CD14-positive monocyte (primary cell): ENCODE results near the gene TNFRSF25. TPM values are rescaled to one million over a fixed set of nuclear protein-coding genes. Genes with fewer than 3 reads are reported as not detected.

Experiments
- DNase-seq, 3 donors: peaks; one replicate each; pipeline ENCODE4 v3.0.0-alpha.2; 2011 to 2022
- H2AFZ ChIP-seq: 2 replicates; pipeline ENCODE4 v1.6.0; 2012; ENCODE audit warnings: mild to moderate bottlenecking, low read depth, low read length, inconsistent platforms; ENCODE audit not compliant: insufficient read depth, poor library complexity, severe bottlenecking
- H3K27ac ChIP-seq, 2 donors: 1 replicate in 1 of 2; 2 replicates in 1 of 2; pipeline ENCODE4 v1.5.1; 2012 to 2013; ENCODE audit warnings: low read length in 2 of 2, control low read depth in 1 of 2, inconsistent platforms in 1 of 2, low read depth in 1 of 2, mild to moderate bottlenecking in 1 of 2
- H3K27me3 ChIP-seq, 2 donors: one replicate each; pipeline versions ENCODE4 v1.6.0 to v1.6.1; 2011 to 2013; ENCODE audit warnings: low read length in 2 of 2; ENCODE audit not compliant: control insufficient read depth in 2 of 2, insufficient read depth in 2 of 2
- H3K36me3 ChIP-seq, 2 donors: replicated peaks in 1 of 2; 1 replicate in 1 of 2; 2 replicates in 1 of 2; pipeline versions ENCODE4 v1.5.1 to v1.6.1; 2012 to 2013; ENCODE audit warnings: low read length in 2 of 2, control low read depth in 1 of 2, inconsistent platforms in 1 of 2, mild to moderate bottlenecking in 1 of 2; ENCODE audit not compliant: insufficient read depth in 2 of 2, control insufficient read depth in 1 of 2
- H3K4me1 ChIP-seq, 2 donors: 1 replicate in 1 of 2; 2 replicates in 1 of 2; pipeline versions ENCODE4 v1.5.1 to v1.6.1; 2012 to 2013; ENCODE audit warnings: low read length in 2 of 2, control low read depth in 1 of 2, inconsistent platforms in 1 of 2, mild to moderate bottlenecking in 1 of 2, moderate library complexity in 1 of 2; ENCODE audit not compliant: insufficient read depth in 2 of 2, control insufficient read depth in 1 of 2
- H3K4me2 ChIP-seq: replicated peaks from 2 replicates; pipeline ENCODE3; 2012; ENCODE audit warnings: low read length, moderate library complexity, mild to moderate bottlenecking; ENCODE audit not compliant: poor library complexity, severe bottlenecking; ENCODE audit errors: extremely low read depth
- H3K4me3 ChIP-seq, 3 experiments: fragments of 200-600 bp in 1 of 3; sonication (generic) in 1 of 3; replicated peaks in 1 of 3; 1 replicate in 2 of 3; 2 replicates in 1 of 3; pipeline ENCODE4 v1.5.1; 2011 to 2013; ENCODE audit warnings: low read length in 3 of 3, mild to moderate bottlenecking in 3 of 3, control low read depth in 2 of 3, low read depth in 2 of 3, inconsistent platforms in 1 of 3, moderate library complexity in 1 of 3
- H3K79me2 ChIP-seq: 2 replicates; pipeline ENCODE4 v1.6.0; 2012; ENCODE audit warnings: mild to moderate bottlenecking, control low read depth, inconsistent platforms, low read length, moderate library complexity; ENCODE audit not compliant: insufficient read depth
- H3K9ac ChIP-seq: 2 replicates; pipeline ENCODE4 v1.6.0; 2017; ENCODE audit warnings: low read length, mild to moderate bottlenecking; ENCODE audit not compliant: insufficient read depth, poor library complexity, severe bottlenecking
- H3K9me3 ChIP-seq, 2 donors: replicated peaks in 1 of 2; 1 replicate in 1 of 2; 2 replicates in 1 of 2; pipeline versions ENCODE4 v1.5.1 to v1.6.1; 2012 to 2013; ENCODE audit warnings: low read length in 2 of 2, control low read depth in 1 of 2; ENCODE audit not compliant: control insufficient read depth in 1 of 2, insufficient read depth in 1 of 2
- H4K20me1 ChIP-seq: 2 replicates; pipeline ENCODE4 v1.6.0; 2012; ENCODE audit warnings: mild to moderate bottlenecking, low read length, control low read depth, moderate library complexity; ENCODE audit not compliant: insufficient read depth
- H3K27ac Mint-ChIP-seq, 7 donors: one replicate each; pipeline ENCODE4 v1.8.0; 2020; ENCODE audit warnings: mild to moderate bottlenecking in 7 of 7, mixed read lengths in 7 of 7, moderate library complexity in 6 of 7, inconsistent platforms in 2 of 7
- H3K27me3 Mint-ChIP-seq, 3 donors: one replicate each; pipeline ENCODE4 v1.8.0; 2021 to 2022; ENCODE audit warnings: low read depth in 3 of 3, mild to moderate bottlenecking in 3 of 3, mixed read lengths in 3 of 3, moderate library complexity in 3 of 3, inconsistent platforms in 1 of 3
- H3K36me3 Mint-ChIP-seq, 2 donors: one replicate each; pipeline ENCODE4 v1.8.0; 2020; ENCODE audit warnings: mixed read lengths in 2 of 2, inconsistent platforms in 1 of 2, mild to moderate bottlenecking in 1 of 2
- H3K4me1 Mint-ChIP-seq: one replicate; pipeline ENCODE4 v1.8.0; 2020; ENCODE audit warnings: mild to moderate bottlenecking, mixed read lengths
- H3K4me3 Mint-ChIP-seq, 2 donors: one replicate each; pipeline ENCODE4 v1.8.0; 2020; ENCODE audit warnings: mild to moderate bottlenecking in 2 of 2, mixed read lengths in 2 of 2, moderate library complexity in 1 of 2
- H3K9me3 Mint-ChIP-seq, 7 donors: one replicate each; pipeline ENCODE4 v1.8.0; 2020 to 2022; ENCODE audit warnings: mixed read lengths in 7 of 7, mild to moderate bottlenecking in 6 of 7, moderate library complexity in 6 of 7, inconsistent platforms in 2 of 7
- CTCF ChIP-seq: fragments of 200-600 bp; IDR thresholded peaks from one replicate; pipeline ENCODE4 v1.8.0; 2022; ENCODE audit warnings: antibody characterized with exemption, mild to moderate bottlenecking
- WGBS: methylation state at CpG from one replicate; pipeline ENCODE4 v1.1.5; 2013; ENCODE audit warnings: missing lambda C conversion rate; ENCODE audit not compliant: insufficient coverage; 5-methylcytosine and 5-hydroxymethylcytosine counted together
- intact Hi-C, 2 donors: fragments of 100-400 bp; cut with micrococcal nuclease; formaldehyde crosslinking; loops; one replicate each; pipeline versions ENCODE4 v1.15.0 to v1.15.1; 2023
- polyA plus RNA-seq, 3 donors: library from polyadenylated mRNA; depleted of rRNA in 1 of 3; unstranded in 2 of 3; stranded (reverse) in 1 of 3; fragments of 300-500 nt in 2 of 3; fragments of >200 nt in 1 of 3; fragmentation: Illumina TruSeq in 2 of 3; gene quantifications; 1 replicate in 2 of 3; 2 replicates in 1 of 3; pipeline ENCODE4 v1.2.3, GENCODE V29; 2012 to 2021

The TNFRSF25 gene
- polyA plus RNA-seq, 3 donors = 0.33 to 3.0 (median 0.48) TPM

GRCh38 chr1:6445062-6445763 is 20.8 kb downstream of the TNFRSF25 start:
- Histone ChIP-seq H4K20me1 (no peaks in the 10 kb centered on the region), H3K4me3 (no peak overlapping the region), H3K36me3 (no peaks in the 10 kb centered on the region), H3K4me2 (no peak overlapping the region), H3K4me1 (peaks cover 0 to under 1% of the 10 kb centered on the region in 2 donors), H3K9ac (no peak overlapping the region), H3K27ac (no peak overlapping the region), H2AFZ (no peak overlapping the region), H3K79me2 (no peaks in the 10 kb centered on the region), H3K9me3 (no peaks in the 10 kb centered on the region), H3K27me3 (peaks cover 11 to 47% of the 10 kb centered on the region in 2 donors)
- Mint-ChIP-seq H3K9me3 (peaks cover 0 to 10% (median 0%) of the 10 kb centered on the region in 7 donors), H3K36me3 (peaks cover 0 to 5% of the 10 kb centered on the region in 2 donors), H3K27me3 (peaks cover 50 to 82% (median 66%) of the 10 kb centered on the region in 3 donors), H3K4me1 (peaks cover 4% of the 10 kb centered on the region), H3K4me3 (no peak overlapping the region), H3K27ac (no peak overlapping the region)
- TF ChIP-seq CTCF = peak; percentile 17
- intact Hi-C loops = no loop called here
- WGBS = 50% methylated on average over 12 of the region's 19 CpGs
- DNase-seq = no peak

- Histone ChIP-seq H3K9ac (no peak overlapping the region), H3K4me3 (no peak overlapping the region), H3K4me1 (peaks cover 0 to 4% of the 10 kb centered on the region in 2 donors), H2AFZ (no peak overlapping the region), H3K4me2 (no peak overlapping the region), H3K27ac (no peak overlapping the region), H3K27me3 (peaks cover 5 to 47% of the 10 kb centered on the region in 2 donors), H3K9me3 (no peaks in the 10 kb centered on the region), H3K79me2 (no peaks in the 10 kb centered on the region), H3K36me3 (no peaks in the 10 kb centered on the region), H4K20me1 (no peaks in the 10 kb centered on the region)
- peaks cover 0 to 12% (median under 1%) of the 10 kb centered on the region in 7 donors for H3K9me3 Mint-ChIP-seq
- intact Hi-C loops = no loop called here
- peaks cover 46 to 82% (median 63%) of the 10 kb centered on the region in 3 donors for H3K27me3 Mint-ChIP-seq
- WGBS = 99% methylated on average over 8 of the region's 15 CpGs
- peaks cover 0 to under 1% of the 10 kb centered on the region in 2 donors for H3K36me3 Mint-ChIP-seq
- no peak for TF ChIP-seq CTCF
- H3K4me1 Mint-ChIP-seq = peaks cover 5% of the 10 kb centered on the region
- DNase-seq = no peak
- H3K4me3 Mint-ChIP-seq = no peak overlapping the region
- H3K27ac Mint-ChIP-seq = no peak overlapping the region
These were observed 21.6 kb downstream of the TNFRSF25 start for GRCh38 chr1:6444377-6444776.
